NCI-H2081 treated with DMSO at 0.1 percent for 48 hours (cell line): ENCODE data around the gene VPS33A.
"Not testable (repeated sequence)": the region's sequence is repeated elsewhere in the genome, so short reads cannot be mapped to it uniquely, and the experiment has no call there.

ENCODE experiments used
- DNase-seq: peaks from one replicate; lab custom pipeline; 2025; lab: John Stamatoyannopoulos, UW

VPS33A gene

DNA sequence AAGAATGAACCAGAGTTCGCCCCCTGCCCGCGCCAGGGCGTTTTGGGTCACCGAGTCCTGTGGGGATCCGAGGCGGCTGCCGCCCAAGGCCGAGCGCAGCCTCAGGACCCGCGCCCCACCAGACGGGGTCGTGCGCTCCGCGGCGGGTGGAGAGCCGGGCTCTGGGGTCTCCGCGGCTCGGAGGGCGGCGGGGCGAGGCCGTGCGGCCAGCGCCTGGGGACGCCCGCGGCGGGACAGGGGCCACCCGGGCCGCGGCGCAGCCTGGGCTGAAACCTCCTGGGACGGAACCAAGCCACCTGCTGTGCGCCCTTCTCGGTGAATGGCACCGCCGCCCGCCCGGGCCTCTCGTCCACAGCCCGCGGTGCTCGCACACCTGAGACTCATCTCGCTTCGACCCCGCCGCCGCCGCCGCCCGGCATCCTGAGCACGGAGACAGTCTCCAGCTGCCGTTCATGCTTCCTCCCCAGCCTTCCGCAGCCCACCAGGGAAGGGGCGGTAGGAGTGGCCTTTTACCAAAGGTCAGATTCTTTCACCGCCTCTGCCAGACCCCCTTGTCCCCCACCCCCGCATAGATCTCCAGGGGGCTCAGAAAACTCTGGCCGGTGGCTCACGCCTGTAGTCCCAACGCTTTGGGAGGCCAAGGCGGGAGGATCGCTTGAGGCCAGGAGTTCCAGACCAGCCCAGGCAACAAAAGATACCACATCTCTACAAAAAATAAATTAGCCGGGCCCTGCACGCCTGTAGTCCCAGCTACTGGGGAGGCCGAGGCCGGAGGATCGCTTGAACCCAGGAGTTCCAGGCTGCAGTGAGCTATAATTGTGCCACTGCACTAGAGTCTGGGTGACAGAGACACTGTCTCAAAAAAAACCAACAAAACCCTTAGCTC lies 61.9 kb downstream of the VPS33A start:
- no peak for DNase-seq

DNA sequence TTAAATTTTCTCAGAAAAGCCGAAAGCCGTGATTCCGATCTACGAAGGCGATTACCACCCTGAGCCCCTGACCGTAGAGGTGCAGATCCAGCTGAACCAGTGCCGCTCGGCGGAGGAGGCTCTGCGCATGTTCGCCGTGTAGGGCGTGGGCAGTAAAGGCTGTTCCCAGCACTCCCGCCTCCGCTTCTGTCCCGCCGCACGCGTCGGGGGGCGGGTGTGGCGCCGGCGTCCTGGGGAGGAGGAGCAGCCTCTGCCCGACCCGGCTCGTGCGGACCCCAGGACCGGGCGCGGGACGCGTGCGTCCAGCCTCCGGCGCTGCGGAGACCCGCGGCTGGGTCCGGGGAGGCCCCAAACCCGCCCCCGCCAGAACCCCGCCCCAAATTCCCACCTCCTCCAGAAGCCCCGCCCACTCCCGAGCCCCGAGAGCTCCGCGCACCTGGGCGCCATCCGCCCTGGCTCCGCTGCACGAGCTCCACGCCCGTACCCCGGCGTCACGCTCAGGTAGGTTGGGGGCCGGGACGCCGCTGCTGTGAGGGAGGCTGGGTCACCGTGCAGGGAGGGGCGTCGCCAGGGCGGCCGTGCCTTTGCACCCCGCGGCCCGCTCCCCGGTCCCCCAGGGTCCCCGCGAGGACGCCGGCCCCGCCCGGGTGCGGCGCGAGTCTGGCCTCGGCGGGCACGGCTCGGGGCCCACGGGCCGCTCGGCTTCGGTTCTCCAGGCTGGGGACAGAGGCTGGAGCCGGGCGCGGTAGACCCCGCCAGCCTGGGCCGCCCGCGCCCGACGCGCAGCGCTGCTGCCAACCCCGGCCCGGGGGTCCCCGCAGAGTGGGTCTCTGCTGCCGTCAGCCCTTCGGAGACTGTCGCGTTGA lies 62.8 kb downstream of the VPS33A start, which contains the start of gene B3GNT4:
Gene B3GNT4 (plus strand): TSS at position 409 of the 866 bp plus-strand sequence. CDS start 910 bp downstream, outside the sequence.
- no peak for DNase-seq

DNA sequence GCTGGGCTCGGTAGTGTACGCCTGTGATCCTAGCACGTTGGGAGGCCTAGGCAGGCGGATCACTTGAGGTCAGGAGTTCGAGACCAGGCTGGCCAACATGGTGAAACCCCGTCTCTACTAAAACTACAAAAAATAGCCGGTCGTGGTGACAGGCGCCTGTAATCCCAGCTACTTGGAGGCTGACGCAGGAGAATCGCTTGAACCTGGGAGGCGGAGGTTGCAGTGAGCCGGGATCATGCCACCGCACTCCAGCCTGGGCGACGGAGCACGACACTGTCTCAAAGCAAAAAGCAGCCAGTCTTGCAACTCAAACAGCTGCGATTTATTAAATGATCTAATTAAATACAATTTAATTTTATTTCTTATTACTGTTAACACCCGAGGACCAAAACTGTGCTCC lies 63.5 kb downstream of the VPS33A start:
- not testable (repeated sequence) for DNase-seq

DNA sequence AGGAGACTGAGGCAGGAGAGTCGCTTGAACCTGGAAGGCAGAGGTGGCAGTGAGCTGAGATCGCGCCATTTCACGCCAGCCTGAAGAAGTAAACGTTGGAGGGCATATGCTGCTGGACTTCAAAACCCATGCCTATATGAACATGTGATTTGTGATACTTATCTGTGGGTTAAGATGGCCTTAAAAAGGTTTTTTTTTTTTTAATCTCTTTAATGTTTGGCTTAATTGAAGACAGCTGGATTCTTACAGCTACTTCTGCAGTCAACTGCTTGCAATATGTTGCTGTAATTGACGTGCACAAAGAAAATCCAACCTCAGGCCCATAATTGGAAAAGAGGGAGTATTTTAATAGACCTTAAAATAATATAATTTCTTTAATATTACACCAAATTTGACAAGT lies 64.3 kb downstream of the VPS33A start:
- DNase-seq: no peak

DNA sequence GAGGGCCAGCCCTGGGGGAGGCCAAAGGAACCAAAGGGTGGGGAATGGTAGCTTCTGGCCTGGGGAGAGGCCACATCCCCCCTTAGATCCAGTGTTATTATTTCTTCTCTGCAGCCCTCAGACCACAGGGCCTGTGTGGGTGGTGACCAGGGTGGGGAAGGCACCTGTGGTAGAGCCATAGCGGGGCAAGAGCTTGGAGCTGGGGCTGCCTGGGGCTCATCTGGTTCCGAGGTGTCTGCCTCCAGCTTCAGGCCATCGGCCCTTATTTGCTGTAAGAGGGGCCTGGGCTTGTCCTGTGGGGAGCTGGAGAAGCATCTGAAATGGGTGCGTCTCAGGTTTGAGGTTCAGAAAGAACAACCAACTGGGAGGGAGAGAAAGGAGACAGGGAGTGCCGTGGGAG lies 64.9 kb downstream of the VPS33A start:
- DNase-seq: no peak

DNA sequence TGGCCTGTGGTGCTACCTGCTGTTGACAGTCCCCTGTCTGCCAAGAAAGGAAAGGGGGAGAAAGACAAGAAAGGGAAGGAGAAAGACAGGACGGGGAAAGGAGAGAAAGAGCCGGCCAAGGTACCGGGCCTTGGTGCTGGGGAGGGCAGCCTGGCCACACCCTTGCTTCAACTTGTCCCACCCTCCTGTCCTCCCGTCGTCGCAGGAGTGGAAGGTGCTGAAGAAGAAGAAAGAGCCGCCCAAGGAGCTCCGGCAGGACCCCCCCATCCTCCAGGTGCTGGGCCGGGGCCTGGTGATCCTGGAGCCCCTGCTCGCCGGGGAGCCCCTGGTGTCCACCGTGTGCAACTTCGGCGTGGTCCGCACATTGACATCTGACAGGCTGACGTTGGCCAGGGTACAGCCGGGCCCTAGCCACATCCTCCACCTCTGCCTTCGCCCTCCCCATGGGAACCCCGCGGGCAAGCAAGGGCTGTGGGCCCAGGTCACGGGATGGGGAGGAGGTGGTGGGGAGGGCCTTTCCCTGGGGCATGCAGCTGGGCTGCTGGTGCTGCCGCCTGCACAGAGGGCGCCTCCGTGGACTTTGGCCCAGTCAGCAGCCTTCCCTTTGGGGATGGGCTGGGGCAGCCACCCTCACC lies 65.6 kb downstream of the VPS33A start:
- no peak for DNase-seq

DNA sequence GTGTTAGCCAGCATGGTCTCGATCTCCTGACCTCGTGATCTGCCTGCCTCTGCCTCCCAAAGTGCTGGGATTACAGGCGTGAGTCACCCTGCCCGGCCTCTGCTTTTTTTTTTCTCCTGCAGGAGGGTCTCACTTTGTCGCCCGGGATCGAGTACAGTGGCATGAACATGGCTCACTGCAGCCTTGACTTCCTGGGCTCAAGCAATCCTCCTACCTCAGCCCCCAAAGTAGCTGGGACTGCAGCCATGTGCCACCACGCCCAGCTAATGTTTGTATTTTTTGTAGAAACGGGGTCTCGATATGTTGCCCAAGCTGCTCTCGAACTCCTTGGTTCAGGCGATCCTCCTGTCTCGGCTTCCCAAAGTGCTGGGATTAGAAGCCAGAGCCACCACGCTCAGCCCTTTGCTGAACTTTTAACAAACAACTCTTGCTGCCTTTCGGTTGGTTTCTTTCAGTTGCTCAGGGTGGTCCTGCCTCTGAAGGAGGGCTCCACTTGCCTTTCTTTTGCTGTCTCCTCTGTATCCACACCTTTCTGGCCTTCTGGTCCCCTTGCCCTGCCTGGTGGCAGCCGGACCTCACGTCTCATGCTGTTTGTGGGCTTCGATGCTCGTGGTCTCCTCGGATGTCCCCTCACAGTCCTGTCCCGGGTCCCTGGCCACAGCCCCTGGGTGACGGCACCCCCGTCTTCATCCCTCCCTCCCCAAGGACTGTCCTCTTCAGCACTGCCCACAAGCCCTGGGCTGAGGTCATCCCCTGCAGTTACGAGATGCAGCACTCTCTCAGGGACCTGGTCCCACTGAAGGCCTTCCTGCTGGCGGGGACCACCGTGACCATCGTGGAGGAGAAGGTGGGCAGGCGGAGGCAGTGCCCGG lies 66.6 kb downstream of the VPS33A start:
- DNase-seq: no peak

DNA sequence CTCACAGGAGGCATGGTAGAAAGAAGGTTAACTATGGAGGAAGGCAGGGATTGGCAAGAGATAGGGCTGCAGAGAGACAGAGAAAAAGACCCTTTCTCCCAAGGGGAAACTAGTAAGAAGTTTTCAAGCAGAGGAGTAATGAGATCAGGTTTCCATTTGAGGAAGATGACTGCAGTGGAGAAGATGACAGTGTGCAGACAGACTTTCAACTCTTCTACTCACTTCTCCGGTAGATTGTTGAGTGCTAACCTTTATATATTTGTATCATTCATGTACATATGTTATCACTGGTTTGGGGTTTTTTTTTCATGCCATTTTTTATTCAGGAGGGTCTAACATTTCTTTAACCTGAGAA lies 68.7 kb downstream of the VPS33A start:
- DNase-seq: no peak

DNA sequence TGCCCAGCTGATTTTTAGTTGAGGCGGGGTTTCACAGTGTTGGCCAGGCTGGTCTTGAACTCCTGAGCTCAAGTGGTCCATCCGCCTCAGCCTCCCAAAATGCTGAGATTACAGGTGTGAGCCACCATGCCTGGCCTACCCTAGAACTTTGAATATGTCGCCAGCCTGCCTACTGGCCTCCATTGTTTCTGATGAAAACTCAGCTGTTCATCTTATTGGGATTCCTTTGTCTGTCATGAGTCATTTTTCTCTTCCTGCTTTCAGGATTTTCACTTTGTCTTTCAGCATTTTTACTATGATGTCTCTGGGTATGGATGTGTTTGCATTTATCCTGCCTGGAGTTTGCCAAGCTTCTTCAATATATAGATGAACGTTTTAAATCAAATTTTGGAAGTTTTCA lies 70.9 kb downstream of the VPS33A start:
- DNase-seq: no peak

DNA sequence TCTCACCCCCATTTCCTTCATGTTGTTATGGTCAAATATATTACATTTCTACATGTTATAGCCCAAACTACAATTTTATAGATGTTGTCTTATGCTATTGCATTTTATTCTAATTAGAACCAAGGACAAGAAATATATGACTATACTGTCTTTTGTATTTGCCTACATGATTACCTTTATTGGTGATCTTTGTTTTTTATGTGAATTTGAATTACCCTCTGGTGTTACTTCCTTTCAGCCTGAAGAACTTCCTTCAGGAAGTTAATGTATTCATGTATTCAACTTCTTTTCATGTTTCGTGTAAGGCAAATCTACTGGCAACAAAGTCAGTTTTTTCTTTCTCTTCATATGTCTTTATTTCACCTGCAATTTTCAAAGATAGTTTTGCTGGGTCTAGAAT lies 71.5 kb downstream of the VPS33A start:
- DNase-seq: no peak

DNA sequence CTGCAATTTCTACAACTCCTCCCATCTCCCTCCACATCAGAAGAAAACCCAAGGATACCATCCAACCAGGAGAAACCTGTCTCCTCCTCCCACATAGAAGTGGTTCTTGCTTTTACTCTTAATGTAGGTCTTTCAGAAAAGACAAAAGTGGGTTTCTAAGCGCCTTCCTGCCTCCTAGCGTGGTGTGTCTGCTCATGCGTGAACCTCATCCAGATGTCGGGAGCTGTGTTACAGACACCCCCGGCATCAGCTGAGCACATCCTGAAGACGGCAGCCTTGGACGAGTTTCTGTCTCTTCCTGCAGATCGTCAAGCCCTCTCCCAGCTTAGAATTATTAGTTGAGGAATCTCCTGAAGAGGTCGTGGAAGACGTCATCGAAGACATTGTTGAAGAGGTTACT lies 73.9 kb downstream of the VPS33A start:
- no peak for DNase-seq

DNA sequence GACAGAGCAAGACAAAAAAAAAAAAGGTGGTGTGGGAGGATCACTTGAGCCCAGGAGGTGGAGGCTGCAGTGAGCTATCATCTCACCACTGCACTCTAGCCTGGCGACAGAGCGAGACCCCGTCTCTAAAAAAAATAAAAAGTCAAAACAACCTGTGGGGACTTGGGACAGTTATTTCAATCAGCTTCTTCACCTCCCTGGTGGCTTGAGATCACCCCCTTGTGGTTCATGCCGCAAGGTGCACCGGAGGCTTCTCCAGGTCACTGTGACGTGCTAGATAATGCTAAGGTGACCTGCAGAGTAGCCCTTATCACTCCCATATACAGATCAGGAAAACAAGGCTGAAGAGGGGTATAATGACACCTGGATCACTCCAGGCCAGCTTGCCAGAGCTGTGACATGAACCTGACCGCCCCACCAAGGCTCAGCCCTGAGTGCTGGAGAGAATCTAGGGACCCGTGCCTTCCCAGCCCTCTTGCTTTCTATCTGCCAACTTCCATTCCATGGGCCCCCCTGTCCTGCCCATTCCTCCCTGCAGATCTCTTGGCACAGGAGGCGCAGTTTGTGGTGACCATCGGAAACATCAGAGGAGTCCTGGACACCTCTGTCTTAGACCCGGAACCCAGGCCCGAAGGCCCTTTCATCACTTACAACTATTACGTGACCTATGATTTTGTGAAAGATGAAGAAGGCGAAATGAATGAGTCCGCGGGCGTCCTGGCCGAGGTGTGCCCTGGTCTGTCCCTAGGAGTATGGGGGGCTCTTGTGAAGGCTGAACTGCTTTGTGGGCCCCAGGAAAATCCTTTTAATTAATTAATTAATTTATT lies 75.2 kb downstream of the VPS33A start:
- DNase-seq: no peak

DNA sequence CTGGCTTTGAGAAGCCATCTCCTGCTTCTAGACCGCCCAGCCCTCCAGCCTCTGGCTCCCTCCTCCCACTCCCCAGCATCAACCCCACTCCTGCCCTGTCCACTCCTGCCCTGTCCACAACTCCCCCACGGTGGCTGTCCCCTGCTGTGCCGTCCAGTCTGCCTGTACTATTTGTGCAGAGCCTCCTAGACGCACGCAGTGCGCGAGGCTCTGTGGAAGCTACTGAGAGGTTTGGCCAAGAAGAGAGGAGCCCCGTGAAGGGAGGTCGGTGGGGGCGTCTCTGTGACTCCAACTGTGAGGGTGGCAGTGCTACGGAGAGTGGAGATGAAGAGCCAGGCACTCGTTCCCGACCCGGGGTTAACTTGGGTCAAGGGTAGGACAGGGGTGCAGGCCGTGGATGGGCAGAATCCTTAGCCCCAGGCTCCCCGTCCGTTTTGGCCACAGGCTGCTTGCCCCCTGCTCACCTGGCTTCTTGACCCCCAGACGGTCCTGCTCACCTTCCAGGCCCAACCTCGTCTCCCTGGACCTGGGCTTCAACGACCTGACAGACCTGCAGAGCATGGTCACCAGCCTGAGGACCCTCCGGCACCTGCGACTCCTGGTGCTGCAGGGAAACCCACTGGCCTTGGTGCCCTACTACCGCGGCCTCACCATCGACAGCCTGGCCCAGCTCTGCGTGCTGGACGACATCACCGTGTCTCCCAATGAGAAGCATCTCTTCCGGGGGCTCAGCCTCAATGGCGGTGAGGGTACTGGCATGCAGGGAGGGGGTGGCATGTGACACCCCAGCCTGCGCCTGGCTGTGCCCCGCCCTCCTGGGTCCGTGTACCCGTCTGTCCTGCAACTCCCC lies 76.4 kb downstream of the VPS33A start:
- DNase-seq: no peak

DNA sequence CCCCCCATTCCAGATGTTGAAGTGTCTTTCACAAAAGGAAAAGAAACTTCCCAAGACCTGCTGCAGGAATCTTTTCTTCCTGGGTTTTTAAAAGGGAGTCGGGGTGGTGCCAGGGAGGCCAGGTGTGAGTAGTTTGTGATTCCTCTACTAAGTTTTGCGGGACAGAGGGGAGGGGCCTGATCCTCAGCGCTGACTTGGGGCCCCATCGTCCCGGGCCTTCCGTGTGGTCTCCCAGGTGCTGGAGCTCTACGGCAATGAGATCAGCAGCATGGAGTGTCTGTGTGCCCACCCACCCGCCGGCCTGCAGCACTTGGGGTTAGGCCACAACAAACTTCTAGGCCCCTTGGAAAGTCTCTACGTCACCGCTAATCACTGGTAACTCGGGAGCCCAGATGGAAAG lies 78.8 kb downstream of the VPS33A start:
- DNase-seq: no peak

DNA sequence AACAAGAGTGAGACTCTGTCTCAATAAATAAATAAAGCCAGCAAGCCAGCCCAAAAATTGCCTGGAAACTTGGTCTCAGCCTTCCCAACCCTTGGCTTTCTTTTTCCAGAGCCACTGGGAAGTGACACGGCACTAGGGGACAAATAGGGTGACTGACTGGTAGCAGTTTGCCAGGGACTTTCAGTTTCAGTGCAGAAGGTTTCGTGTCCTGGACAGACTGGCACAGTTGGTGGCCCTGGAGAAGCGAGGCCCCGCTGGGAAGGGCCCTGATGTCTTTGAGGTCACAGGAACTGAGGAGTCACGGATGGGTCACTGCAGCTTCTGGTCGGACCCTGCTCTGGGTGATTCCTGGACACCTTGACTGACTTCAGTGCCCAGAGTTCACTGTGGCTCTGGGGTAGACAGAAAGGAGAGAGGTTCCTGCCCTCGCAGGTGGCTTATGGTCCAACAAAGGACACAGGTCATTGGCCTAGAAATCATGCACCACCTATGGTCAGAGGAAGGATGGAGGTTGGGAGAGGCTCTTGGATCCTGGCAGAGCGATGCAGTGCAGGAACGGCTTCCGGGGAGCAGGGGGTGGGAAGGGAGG lies 80.7 kb downstream of the VPS33A start:
- no peak for DNase-seq

DNA sequence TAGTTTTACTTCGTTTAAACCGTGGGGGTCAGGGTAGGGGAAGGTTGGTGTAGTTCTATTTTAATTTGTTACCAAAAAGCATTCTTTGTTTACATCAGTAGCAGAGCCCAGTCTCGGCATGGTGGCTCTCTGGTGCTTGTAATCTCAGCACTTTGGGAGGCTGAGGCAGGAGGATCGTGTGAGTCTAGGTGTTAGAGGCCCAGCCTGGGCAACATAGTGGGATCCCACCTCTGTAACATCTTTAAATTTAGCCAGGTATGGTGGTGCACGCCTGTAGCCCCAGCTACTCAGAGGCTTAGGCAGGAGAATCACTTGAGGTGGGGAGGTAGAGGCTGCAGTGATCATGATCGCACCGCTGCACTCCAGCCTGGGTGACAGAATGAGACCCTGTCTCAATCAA lies 81.2 kb downstream of the VPS33A start:
- DNase-seq: no peak

DNA sequence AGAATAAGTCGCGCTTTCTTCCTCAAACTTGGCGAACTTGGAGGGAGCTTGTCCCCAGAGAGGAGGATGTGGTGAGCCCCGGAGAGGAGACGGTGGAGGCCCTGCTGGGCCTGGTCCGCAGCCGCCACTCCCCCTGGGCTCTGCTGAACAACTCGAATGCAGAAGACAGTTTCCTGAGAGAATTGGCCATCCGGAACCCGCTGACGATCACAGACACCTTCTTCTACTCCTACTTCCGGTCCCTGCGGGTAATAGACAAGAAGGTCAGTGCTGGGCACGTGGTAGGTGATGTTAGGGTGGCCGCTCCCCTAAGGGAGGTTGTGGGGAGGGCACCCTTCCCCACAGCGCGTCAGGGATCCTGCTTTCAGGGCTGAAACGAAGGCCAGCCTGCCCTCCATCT lies 81.8 kb downstream of the VPS33A start:
- DNase-seq: no peak

DNA sequence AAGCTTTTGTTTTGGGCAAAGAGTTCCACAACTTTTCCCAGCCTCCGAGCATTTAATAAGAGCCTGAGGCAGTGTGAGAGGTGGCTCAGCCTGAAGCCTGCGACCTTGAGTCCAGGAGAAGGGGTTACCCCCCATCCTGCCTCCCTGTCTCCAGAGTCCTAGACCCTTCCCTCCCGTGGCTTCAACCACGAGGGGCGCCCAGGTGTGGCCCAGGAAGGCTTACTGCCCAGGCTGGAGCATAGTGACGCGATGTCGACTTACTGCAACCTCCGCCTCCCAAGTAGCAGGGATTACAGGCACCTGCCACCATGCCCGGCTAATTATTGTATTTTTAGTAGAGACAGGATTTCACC lies 82.7 kb downstream of the VPS33A start:
- no peak for DNase-seq

DNA sequence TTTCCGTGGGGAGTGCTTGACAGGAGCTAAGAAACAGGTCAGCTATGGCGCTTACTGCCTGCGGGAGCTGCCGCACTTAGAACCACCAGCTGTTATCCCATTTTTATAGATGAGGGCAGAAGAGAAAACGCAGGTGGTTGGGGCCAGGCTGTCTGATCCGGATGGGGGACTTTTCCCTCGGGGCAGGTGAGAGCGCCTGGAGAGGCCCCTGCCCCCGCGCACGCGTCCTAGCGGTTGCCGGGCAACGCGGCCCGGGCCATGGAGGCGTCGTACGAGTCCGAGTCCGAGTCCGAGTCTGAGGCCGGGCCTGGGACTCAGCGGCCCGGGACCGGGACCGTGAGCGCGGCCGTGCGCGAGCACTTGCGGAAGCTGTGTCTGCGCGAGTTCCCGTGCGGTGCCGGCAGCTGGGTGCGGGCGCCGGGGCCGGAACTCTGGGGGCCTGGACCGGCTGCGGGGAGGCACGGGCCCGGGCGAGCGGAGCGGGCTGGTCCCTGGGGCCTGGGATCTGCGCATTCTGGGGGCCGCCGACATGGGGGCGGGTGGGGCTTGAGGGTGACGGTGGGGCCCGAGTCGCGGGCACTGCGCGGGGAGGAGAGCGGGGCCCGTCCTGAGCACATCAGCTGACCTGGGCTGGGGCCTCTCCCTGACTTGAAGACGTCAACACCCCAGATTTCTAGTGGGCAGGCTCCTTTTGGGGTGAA lies 83.3 kb downstream of the VPS33A start, which contains the start of gene LRRC43:
Gene LRRC43 (plus strand): TSS at position 237 of the 701 bp plus-strand sequence. CDS start 22 bp downstream, at position 259.
- DNase-seq: no peak
